ENCODE results near the gene TXNDC2.

DNA sequence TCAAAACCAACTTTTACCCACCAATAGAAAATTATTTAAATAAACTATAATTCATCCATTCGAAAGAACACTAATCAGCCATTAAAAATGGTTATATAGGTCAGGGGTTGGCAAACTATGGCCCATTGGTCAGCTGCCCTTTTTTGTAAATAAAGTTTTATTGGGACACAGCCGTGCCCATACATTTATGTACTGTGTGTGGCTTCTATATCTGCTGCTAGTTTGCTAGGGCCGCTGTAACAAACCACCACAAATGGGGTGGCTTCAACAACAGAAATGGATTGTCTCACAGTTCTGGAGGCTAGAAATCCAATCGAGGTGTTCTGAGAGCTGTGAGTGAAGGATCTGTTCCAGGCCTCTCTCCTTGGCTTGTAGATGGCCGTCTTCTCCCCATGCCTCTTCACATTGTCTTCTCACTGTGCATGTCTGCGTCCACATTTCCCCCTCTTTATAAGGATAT is 7.0 kb upstream of the TXNDC2 start:
- TF ChIP-seq, protein P1, sequence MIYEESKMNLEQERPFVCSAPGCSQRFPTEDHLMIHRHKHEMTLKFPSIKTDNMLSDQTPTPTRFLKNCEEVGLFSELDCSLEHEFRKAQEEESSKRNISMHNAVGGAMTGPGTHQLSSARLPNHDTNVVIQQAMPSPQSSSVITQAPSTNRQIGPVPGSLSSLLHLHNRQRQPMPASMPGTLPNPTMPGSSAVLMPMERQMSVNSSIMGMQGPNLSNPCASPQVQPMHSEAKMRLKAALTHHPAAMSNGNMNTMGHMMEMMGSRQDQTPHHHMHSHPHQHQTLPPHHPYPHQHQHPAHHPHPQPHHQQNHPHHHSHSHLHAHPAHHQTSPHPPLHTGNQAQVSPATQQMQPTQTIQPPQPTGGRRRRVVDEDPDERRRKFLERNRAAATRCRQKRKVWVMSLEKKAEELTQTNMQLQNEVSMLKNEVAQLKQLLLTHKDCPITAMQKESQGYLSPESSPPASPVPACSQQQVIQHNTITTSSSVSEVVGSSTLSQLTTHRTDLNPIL (CRISPR knock-in tag; IDR thresholded peaks at IDR 0.05; ENCODE audit: low read depth) = no peak
- TF ChIP-seq, protein P2, sequence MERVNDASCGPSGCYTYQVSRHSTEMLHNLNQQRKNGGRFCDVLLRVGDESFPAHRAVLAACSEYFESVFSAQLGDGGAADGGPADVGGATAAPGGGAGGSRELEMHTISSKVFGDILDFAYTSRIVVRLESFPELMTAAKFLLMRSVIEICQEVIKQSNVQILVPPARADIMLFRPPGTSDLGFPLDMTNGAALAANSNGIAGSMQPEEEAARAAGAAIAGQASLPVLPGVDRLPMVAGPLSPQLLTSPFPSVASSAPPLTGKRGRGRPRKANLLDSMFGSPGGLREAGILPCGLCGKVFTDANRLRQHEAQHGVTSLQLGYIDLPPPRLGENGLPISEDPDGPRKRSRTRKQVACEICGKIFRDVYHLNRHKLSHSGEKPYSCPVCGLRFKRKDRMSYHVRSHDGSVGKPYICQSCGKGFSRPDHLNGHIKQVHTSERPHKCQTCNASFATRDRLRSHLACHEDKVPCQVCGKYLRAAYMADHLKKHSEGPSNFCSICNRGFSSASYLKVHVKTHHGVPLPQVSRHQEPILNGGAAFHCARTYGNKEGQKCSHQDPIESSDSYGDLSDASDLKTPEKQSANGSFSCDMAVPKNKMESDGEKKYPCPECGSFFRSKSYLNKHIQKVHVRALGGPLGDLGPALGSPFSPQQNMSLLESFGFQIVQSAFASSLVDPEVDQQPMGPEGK (CRISPR knock-in tag; IDR thresholded peaks at IDR 0.05; ENCODE audit: borderline replicate concordance) = no peak
- TF ChIP-seq CSDC2 (CRISPR knock-in tag; IDR thresholded peaks at IDR 0.05) = no peak
- TF ChIP-seq, protein P3, sequence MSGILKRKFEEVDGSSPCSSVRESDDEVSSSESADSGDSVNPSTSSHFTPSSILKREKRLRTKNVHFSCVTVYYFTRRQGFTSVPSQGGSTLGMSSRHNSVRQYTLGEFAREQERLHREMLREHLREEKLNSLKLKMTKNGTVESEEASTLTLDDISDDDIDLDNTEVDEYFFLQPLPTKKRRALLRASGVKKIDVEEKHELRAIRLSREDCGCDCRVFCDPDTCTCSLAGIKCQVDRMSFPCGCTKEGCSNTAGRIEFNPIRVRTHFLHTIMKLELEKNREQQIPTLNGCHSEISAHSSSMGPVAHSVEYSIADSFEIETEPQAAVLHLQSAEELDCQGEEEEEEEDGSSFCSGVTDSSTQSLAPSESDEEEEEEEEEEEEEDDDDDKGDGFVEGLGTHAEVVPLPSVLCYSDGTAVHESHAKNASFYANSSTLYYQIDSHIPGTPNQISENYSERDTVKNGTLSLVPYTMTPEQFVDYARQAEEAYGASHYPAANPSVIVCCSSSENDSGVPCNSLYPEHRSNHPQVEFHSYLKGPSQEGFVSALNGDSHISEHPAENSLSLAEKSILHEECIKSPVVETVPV (CRISPR knock-in tag; IDR thresholded peaks at IDR 0.05) = no peak
- TF ChIP-seq TCF4 (CRISPR knock-in tag; IDR thresholded peaks at IDR 0.05; ENCODE audit: borderline replicate concordance) = no peak
- no peak for TF ChIP-seq ZNF70 (CRISPR knock-in tag; IDR thresholded peaks at IDR 0.05)
- TF ChIP-seq TOX (CRISPR knock-in tag; IDR thresholded peaks at IDR 0.05; ENCODE audit: borderline replicate concordance) = no peak

All from SK-N-SH treated with all-trans-retinoic acid at 6 μM for 48 hours (cell line).